22Rv1 (cell line): Measurements from ENCODE around the gene TMEM244.

ENCODE experiments used
- CTCF ChIP-seq: fragments of 450-650 bp; IDR thresholded peaks from 2 replicates; pipeline ENCODE4 v1.5.1; 2017; ENCODE audit warnings: mild to moderate bottlenecking
- ZFX ChIP-seq: fragments of 450-650 bp; IDR thresholded peaks from 2 replicates; pipeline ENCODE4 v1.6.1; 2017; ENCODE audit warnings: antibody characterized with exemption, borderline replicate concordance

GRCh38 chr6:129846761-129847160, 14.4 kb downstream of the TMEM244 start:
- TF ChIP-seq CTCF = no peak
- no peak for TF ChIP-seq ZFX
